Measurements from ENCODE around the gene NR3C2. TPM values are rescaled to one million over a fixed set of nuclear protein-coding genes. Genes with fewer than 3 reads are reported as not detected.

Gene NR3C2
- polyA plus RNA-seq, 1 experiment: 0.14 TPM

- no peak for DNase-seq (ENCODE audit: low read depth, low spot score)
- CTCF ChIA-PET: no interaction called here
Observed at GRCh38 chr4:148240241-148240640, 202.0 kb downstream of the NR3C2 start.

GRCh38 chr4:148239494-148239985 is 202.7 kb downstream of the NR3C2 start:
- POLR2A ChIA-PET: no interaction called here
- no peak overlapping the region for H3K27ac ChIP-seq (ENCODE audit: low read depth, low read length)
- H3K4me3 ChIP-seq (ENCODE audit: low read depth, low read length): no peak overlapping the region
- no peaks in the 10 kb centered on the region for H3K27me3 ChIP-seq (ENCODE audit: control insufficient read depth, insufficient read depth, low read length)
- H3K9me3 ChIP-seq (ENCODE audit: control insufficient read depth, insufficient read depth, low read length): no peaks in the 10 kb centered on the region
- TF ChIP-seq CTCF (IDR thresholded peaks at IDR 0.05; ENCODE audit: low read depth, low read length): no peak
- CTCF ChIA-PET: no interaction called here
- DNase-seq (ENCODE audit: low read depth, low spot score): no peak

More at GRCh38 chr4:148240241-148240640, 202.0 kb downstream of the NR3C2 start:
- H3K27ac ChIP-seq (ENCODE audit: low read depth, low read length): no peak overlapping the region
- no peak for TF ChIP-seq CTCF (IDR thresholded peaks at IDR 0.05; ENCODE audit: low read depth, low read length)
- no peak overlapping the region for H3K4me3 ChIP-seq (ENCODE audit: low read depth, low read length)
- no peaks in the 10 kb centered on the region for H3K27me3 ChIP-seq (ENCODE audit: control insufficient read depth, insufficient read depth, low read length)
- POLR2A ChIA-PET: no interaction called here
- no peaks in the 10 kb centered on the region for H3K9me3 ChIP-seq (ENCODE audit: control insufficient read depth, insufficient read depth, low read length)

GRCh38 chr4:148238811-148239493 is 203.3 kb downstream of the NR3C2 start:
- Histone ChIP-seq H3K27ac (ENCODE audit: low read depth, low read length) (no peak overlapping the region), H3K27me3 (ENCODE audit: control insufficient read depth, insufficient read depth, low read length) (no peaks in the 10 kb centered on the region), H3K9me3 (ENCODE audit: control insufficient read depth, insufficient read depth, low read length) (no peaks in the 10 kb centered on the region), H3K4me3 (ENCODE audit: low read depth, low read length) (no peak overlapping the region)
- CTCF ChIA-PET: no interaction called here
- no peak for DNase-seq (ENCODE audit: low read depth, low spot score)
- POLR2A ChIA-PET: no interaction called here
- no peak for TF ChIP-seq CTCF (IDR thresholded peaks at IDR 0.05; ENCODE audit: low read depth, low read length)

- no peak for DNase-seq (ENCODE audit: low read depth, low spot score)
- no peaks in the 10 kb centered on the region for H3K27me3 ChIP-seq (ENCODE audit: control insufficient read depth, insufficient read depth, low read length)
- POLR2A ChIA-PET: no interaction called here
- no peaks in the 10 kb centered on the region for H3K9me3 ChIP-seq (ENCODE audit: control insufficient read depth, insufficient read depth, low read length)
- H3K4me3 ChIP-seq (ENCODE audit: low read depth, low read length): no peak overlapping the region
- CTCF ChIA-PET: no interaction called here
- no peak overlapping the region for H3K27ac ChIP-seq (ENCODE audit: low read depth, low read length)
- TF ChIP-seq CTCF (IDR thresholded peaks at IDR 0.05; ENCODE audit: low read depth, low read length): no peak
Observed at GRCh38 chr4:148238086-148238485, 204.1 kb downstream of the NR3C2 start.

GRCh38 chr4:148235809-148236208 is 206.4 kb downstream of the NR3C2 start:
- Histone ChIP-seq H3K27me3 (ENCODE audit: control insufficient read depth, insufficient read depth, low read length) (no peaks in the 10 kb centered on the region), H3K27ac (ENCODE audit: low read depth, low read length) (no peak overlapping the region), H3K4me3 (ENCODE audit: low read depth, low read length) (no peak overlapping the region), H3K9me3 (ENCODE audit: control insufficient read depth, insufficient read depth, low read length) (no peaks in the 10 kb centered on the region)
- DNase-seq (ENCODE audit: low read depth, low spot score): no peak
- no peak for TF ChIP-seq CTCF (IDR thresholded peaks at IDR 0.05; ENCODE audit: low read depth, low read length)
- ChIA-PET POLR2A (no interaction called here), CTCF (no interaction called here)

Measured in AG04450 (cell line).